Bronchial epithelial cell (primary cell): ENCODE data around the gene DDI1. TPM values are rescaled to one million over a fixed set of nuclear protein-coding genes. Genes with fewer than 3 reads are reported as not detected.
A peak's percentile ranks its signal among the peaks of the same experiment; 100 is the strongest.

Experiments used
- DNase-seq: peaks from one replicate; pipeline ENCODE4 v3.0.0-alpha.2; 2010; ENCODE audit warnings: low read depth
- FAIRE-seq: peaks from 2 replicates; lab custom pipeline; 2011; peaks lifted over from hg19 to GRCh38; lab: Jason Lieb, UNC
- H3K27me3 ChIP-seq: 2 replicates; pipeline ENCODE4 v1.5.1; 2011; ENCODE audit warnings: low read length; ENCODE audit not compliant: control insufficient read depth, insufficient read depth
- H3K36me3 ChIP-seq: 2 replicates; pipeline ENCODE4 v1.5.1; 2011; ENCODE audit warnings: low read length; ENCODE audit not compliant: control insufficient read depth, insufficient read depth
- H3K4me3 ChIP-seq: 2 replicates; pipeline ENCODE4 v1.5.1; 2011; ENCODE audit warnings: mild to moderate bottlenecking, low read depth, low read length, control low read depth
- total RNA-seq: library from RNA; depleted of rRNA; stranded (reverse); fragments of >200 nt; gene quantifications from 2 replicates; pipeline ENCODE4 v1.2.1, GENCODE V29; 2014
- TF ChIP-seq, protein P1 (sequence below): IDR thresholded peaks from 2 replicates; pipeline ENCODE4 v1.5.1; 2011; ENCODE audit warnings: mild to moderate bottlenecking, moderate library complexity, low read length, control low read depth, inconsistent platforms; ENCODE audit not compliant: insufficient read depth, severe bottlenecking

DDI1 gene
- total RNA-seq, 1 donor from 2014 or later: not detected

DNA sequence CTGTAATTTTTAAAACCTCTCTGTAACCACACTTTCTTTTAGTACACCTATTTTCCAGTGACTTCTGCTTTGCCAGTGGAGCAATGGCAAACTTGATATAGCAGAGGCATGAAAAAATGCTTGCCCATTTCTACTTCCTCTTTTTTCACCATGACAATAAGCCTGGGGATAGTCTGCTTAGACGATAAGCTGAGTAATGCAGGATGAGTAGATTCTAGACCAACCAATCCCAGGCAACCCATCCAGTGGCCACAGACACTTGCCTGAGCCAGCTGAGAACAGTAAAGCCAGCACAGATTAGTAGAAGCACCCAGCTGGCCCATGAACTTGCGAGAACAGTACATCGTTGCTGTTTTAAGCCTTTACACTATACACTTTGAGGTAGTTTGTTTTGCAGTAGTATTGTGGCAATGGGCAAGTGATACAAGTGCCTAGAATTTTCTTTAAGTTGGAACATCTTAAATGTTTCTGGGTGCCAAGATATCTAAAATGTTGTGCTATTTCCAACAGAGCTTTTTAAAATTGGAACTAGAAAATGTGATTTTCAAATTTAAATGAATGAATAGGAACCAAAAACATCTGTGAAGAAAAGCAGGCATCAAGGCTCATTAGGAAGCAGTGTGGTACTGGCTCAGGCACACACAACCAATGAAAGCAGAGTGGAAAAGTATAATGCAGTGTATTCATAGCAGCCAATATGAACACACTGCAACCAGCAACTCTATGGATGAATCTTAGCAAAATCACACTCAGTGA lies 37.7 kb downstream of the DDI1 start:
- H3K27me3 ChIP-seq: no peaks in the 10 kb centered on the region
- no peaks in the 10 kb centered on the region for H3K36me3 ChIP-seq
- no peak for FAIRE-seq
- TF ChIP-seq, protein P1, sequence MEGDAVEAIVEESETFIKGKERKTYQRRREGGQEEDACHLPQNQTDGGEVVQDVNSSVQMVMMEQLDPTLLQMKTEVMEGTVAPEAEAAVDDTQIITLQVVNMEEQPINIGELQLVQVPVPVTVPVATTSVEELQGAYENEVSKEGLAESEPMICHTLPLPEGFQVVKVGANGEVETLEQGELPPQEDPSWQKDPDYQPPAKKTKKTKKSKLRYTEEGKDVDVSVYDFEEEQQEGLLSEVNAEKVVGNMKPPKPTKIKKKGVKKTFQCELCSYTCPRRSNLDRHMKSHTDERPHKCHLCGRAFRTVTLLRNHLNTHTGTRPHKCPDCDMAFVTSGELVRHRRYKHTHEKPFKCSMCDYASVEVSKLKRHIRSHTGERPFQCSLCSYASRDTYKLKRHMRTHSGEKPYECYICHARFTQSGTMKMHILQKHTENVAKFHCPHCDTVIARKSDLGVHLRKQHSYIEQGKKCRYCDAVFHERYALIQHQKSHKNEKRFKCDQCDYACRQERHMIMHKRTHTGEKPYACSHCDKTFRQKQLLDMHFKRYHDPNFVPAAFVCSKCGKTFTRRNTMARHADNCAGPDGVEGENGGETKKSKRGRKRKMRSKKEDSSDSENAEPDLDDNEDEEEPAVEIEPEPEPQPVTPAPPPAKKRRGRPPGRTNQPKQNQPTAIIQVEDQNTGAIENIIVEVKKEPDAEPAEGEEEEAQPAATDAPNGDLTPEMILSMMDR: no peak
- H3K4me3 ChIP-seq: no peak overlapping the region
- DNase-seq: peak; percentile 92

- no peak for DNase-seq
- Histone ChIP-seq H3K27me3 (no peaks in the 10 kb centered on the region), H3K36me3 (no peaks in the 10 kb centered on the region), H3K4me3 (no peak overlapping the region)
- TF ChIP-seq, protein P1: no peak
- FAIRE-seq: no peak
Measured at GRCh38 chr11:104075091-104075490, 38.7 kb downstream of the DDI1 start.

DNA sequence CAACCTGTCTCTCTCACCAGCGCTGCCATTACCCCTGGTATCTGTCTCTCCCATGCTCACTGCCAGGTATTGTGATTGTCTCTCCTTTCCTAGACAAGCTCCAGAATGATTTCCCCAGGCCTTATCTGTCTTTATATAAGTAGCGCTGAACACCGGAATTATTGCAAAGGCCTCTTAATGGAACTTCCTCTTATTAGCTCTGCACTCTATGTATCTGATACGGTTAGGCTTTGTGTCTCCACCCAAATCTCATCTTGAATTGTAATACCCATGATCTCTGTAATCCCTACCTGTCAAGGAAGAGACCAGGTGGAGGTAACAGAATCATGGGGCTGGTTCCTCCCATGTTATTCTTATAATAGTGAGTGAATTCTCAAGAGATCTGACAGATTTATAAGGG lies 39.3 kb downstream of the DDI1 start:
- no peak for FAIRE-seq
- Histone ChIP-seq H3K4me3 (no peak overlapping the region), H3K36me3 (no peaks in the 10 kb centered on the region), H3K27me3 (no peaks in the 10 kb centered on the region)
- TF ChIP-seq, protein P1: no peak
- no peak for DNase-seq

DNA sequence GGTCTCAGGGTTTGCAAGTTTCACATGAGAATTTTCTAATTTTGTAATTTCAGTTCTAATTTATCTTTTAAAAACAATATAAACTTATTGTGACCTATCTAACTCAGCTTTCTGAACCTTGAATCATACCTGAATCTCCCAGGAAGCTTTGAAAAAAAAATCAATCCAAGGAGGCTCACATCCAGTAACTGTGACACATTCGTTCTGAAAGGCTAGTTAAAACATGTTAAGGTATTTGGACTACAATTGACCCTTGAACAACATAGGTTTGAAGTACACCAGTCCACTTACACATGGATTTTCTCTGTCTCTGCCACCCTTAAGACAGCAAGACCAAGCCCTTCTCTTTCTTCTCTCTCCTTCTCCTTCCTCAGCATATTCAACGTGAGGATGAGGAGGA lies 40.0 kb downstream of the DDI1 start:
- no peak overlapping the region for H3K4me3 ChIP-seq
- H3K36me3 ChIP-seq: no peaks in the 10 kb centered on the region
- TF ChIP-seq, protein P1: no peak
- H3K27me3 ChIP-seq: no peaks in the 10 kb centered on the region
- no peak for FAIRE-seq
- peak; percentile 97 for DNase-seq

DNA sequence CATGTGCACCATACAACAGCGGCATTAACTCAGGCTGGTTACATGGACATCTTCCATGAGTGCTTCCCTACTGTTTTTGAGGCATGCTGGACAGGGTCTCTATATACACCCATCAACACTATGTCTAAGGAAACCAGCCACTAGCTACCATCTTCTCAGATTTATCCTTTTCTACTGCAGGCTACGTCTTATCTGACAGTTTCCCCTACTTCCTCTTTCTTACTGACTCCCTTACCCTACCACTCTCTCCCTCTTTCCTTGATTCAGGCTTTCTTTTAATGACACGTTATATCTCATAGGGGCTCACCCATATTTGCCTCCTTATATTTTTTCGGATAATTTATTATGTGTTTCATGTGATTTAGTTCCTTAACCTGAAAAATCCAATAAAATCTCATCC lies 41.8 kb downstream of the DDI1 start:
- TF ChIP-seq, protein P1: no peak
- Histone ChIP-seq H3K27me3 (no peaks in the 10 kb centered on the region), H3K36me3 (no peaks in the 10 kb centered on the region), H3K4me3 (no peak overlapping the region)
- no peak for FAIRE-seq
- no peak for DNase-seq

- FAIRE-seq (no peak), DNase-seq (peak; percentile 68)
- H3K4me3 ChIP-seq: no peak overlapping the region
- TF ChIP-seq, protein P1: no peak
- no peaks in the 10 kb centered on the region for H3K36me3 ChIP-seq
- H3K27me3 ChIP-seq: no peaks in the 10 kb centered on the region
Measured at GRCh38 chr11:104078995-104079394, 42.6 kb downstream of the DDI1 start.
